HepG2 (cell line): Measurements from ENCODE around the gene GSK3A. TPM values are rescaled to one million over a fixed set of nuclear protein-coding genes. Genes with fewer than 3 reads are reported as not detected.

Experiments used
- ATAC-seq: fragments of 200-7000 bp; cut with Tn5 transposase; 3 replicates; pipeline ENCODE4 v1.9.1; 2020; ENCODE audit warnings: mild to moderate bottlenecking, moderate library complexity
- BruUV-seq: library from RNA; stranded (reverse); fragments of 400-500 nt; replicated peaks from 2 replicates; lab custom pipeline; 2021; lab: Mats Ljungman, UMichigan
- CTCF ChIA-PET: fragments of 300-600 bp; formaldehyde crosslinking; extraction: SDS; loops from one replicate; lab custom pipeline; 2021; ENCODE audit warnings: low total read pairs, inconsistent platforms, low intra/inter-chr PET ratio; lab: Yijun Ruan, JAX
- POLR2A ChIA-PET: fragments of 350-600 bp; sonication (Branson Sonifier 250); formaldehyde crosslinking; loops from one replicate; lab custom pipeline; 2020; ENCODE audit warnings: antibody characterized with exemption, inconsistent platforms; lab: Yijun Ruan, JAX
- DNase-seq: peaks from one replicate; pipeline ENCODE4 v3.0.0-alpha.2; 2015; ENCODE audit warnings: low spot score
- FAIRE-seq: peaks from 3 replicates; lab custom pipeline; 2011; peaks lifted over from hg19 to GRCh38; lab: Jason Lieb, UNC
- H2AFZ ChIP-seq: one replicate; pipeline ENCODE4 v1.6.1; 2011; ENCODE audit warnings: low read length, inconsistent platforms
- H3K27ac ChIP-seq: fragments of 300-600 bp; 3 replicates; pipeline ENCODE4 v1.8.0; 2011; ENCODE audit warnings: mixed run types, mild to moderate bottlenecking, mixed read lengths, low read length, inconsistent platforms; ENCODE audit not compliant: insufficient read depth; ENCODE audit errors: extremely low read length
- H3K27me3 ChIP-seq, 2 experiments: fragments of 200-600 bp in 1 of 2; 2 replicates in 1 of 2; 3 replicates in 1 of 2; pipeline versions ENCODE4 v1.6.0 to v1.8.0; 2011; ENCODE audit warnings: low read length in 2 of 2, mild to moderate bottlenecking in 2 of 2, moderate library complexity in 2 of 2, inconsistent platforms in 1 of 2; ENCODE audit not compliant: insufficient read depth in 2 of 2, control insufficient read depth in 1 of 2
- H3K36me3 ChIP-seq, 2 experiments: fragments of 200-600 bp in 1 of 2; replicated peaks in 1 of 2; 2 replicates in 1 of 2; 3 replicates in 1 of 2; pipeline versions ENCODE4 v1.5.1 to v1.8.0; 2011; ENCODE audit warnings: low read length in 2 of 2, inconsistent platforms in 1 of 2; ENCODE audit not compliant: insufficient read depth in 2 of 2, control insufficient read depth in 1 of 2
- H3K4me1 ChIP-seq: 2 replicates; pipeline ENCODE4 v1.5.1; 2012; ENCODE audit warnings: low read length, inconsistent platforms; ENCODE audit not compliant: insufficient read depth
- H3K4me2 ChIP-seq: 2 replicates; pipeline ENCODE4 v1.6.0; 2011; ENCODE audit warnings: low read depth, low read length, inconsistent platforms
- H3K4me3 ChIP-seq, 3 experiments: fragments of 200-600 bp in 1 of 3; sonication (generic), shearing (Covaris generic) in 1 of 3; replicated peaks in 1 of 3; 2 replicates each; pipeline ENCODE4 v1.5.1; 2011 to 2016; ENCODE audit warnings: low read length in 3 of 3, inconsistent platforms in 2 of 3, low read depth in 2 of 3, mild to moderate bottlenecking in 2 of 3, control low read depth in 1 of 3, mixed read lengths in 1 of 3; ENCODE audit not compliant: insufficient read depth in 1 of 3
- H3K79me2 ChIP-seq: one replicate; pipeline ENCODE4 v1.6.1; 2011; ENCODE audit warnings: low read length, inconsistent platforms; ENCODE audit not compliant: insufficient read depth
- H3K9ac ChIP-seq: 2 replicates; pipeline ENCODE4 v1.6.0; 2011; ENCODE audit warnings: mild to moderate bottlenecking, low read depth, low read length, inconsistent platforms; ENCODE audit not compliant: insufficient read depth
- H3K9me3 ChIP-seq: 2 replicates; pipeline ENCODE4 v1.5.1; 2012; ENCODE audit warnings: mild to moderate bottlenecking, low read length
- H4K20me1 ChIP-seq: 2 replicates; pipeline ENCODE4 v1.6.0; 2011; ENCODE audit warnings: inconsistent platforms, mild to moderate bottlenecking, low read length, moderate library complexity; ENCODE audit not compliant: insufficient read depth
- CBX2 ChIP-seq, 2 experiments: fragments of 200-600 bp in 1 of 2; sonication (generic); formaldehyde crosslinking in 1 of 2; IDR thresholded peaks; 2 replicates each; pipeline versions ENCODE4 v1.7.0 to v1.8.1; 2018 to 2022; ENCODE audit warnings: low read depth in 2 of 2, low read length in 1 of 2, mild to moderate bottlenecking in 1 of 2, missing genetic modification reagents in 1 of 2
- KDM5B ChIP-seq: sonication (generic); formaldehyde crosslinking; IDR thresholded peaks from 2 replicates; pipeline ENCODE4 v1.4.0; 2020; ENCODE audit warnings: missing genetic modification reagents, mild to moderate bottlenecking, borderline replicate concordance
- RBFOX2 ChIP-seq: fragments of 200-400 bp; formaldehyde crosslinking; IDR thresholded peaks from 2 replicates; pipeline ENCODE4 v1.6.1; 2017; ENCODE audit warnings: low read depth, mild to moderate bottlenecking, low read length
- ZNF431 ChIP-seq: sonication (generic); formaldehyde crosslinking; IDR thresholded peaks from 2 replicates; pipeline ENCODE4 v1.9.0; 2022; ENCODE audit warnings: missing genetic modification reagents, low read depth, mild to moderate bottlenecking, borderline replicate concordance
- ZNF501 ChIP-seq: sonication (generic); formaldehyde crosslinking; IDR thresholded peaks from 2 replicates; pipeline ENCODE4 v1.5.1; 2020; ENCODE audit warnings: mild to moderate bottlenecking, moderate library complexity, missing genetic modification reagents
- WGBS: methylation state at CpG from one replicate; pipeline ENCODE4 v1.1.6; 2017; ENCODE audit warnings: low lambda C conversion rate; 5-methylcytosine and 5-hydroxymethylcytosine counted together
- in situ Hi-C: cut with HindIII; loops from 2 replicates; pipeline ENCODE4 v1.10.0; 2017; ENCODE audit warnings: low pct_unique_long_range_greater_than_20kb; ENCODE audit not compliant: extremely low pct_ligation_motif_present
- intact Hi-C: fragments of 100-400 bp; cut with micrococcal nuclease; formaldehyde crosslinking; loops from one replicate; pipeline ENCODE4 v1.10.0; 2022; ENCODE audit not compliant: unreplicated experiment
- polyA plus RNA-seq, 8 experiments: library from polyadenylated mRNA; depleted of rRNA in 3 of 8; stranded (reverse) in 7 of 8; unstranded in 1 of 8; fragments of >200 nt; fragmentation: Illumina TruSeq in 4 of 8; extraction: Trizol in 4 of 8; gene quantifications; 2 replicates each; pipeline versions ENCODE4 v1.2.1 to v1.2.3, GENCODE V29; 2011 to 2016; ENCODE audit warnings: low read depth in 4 of 8, missing spikeins in 1 of 8, mixed read lengths in 1 of 8; ENCODE audit not compliant: insufficient read depth in 1 of 8
- total RNA-seq, 5 experiments: library from RNA; depleted of rRNA; stranded (reverse); fragments of >200 nt; fragmentation: Illumina TruSeq; extraction: Trizol; gene quantifications; 2 replicates each; pipeline ENCODE4 v1.2.3, GENCODE V29; 2016; ENCODE audit warnings: low read depth in 1 of 5
- TF ChIP-seq, protein P1 (sequence below): sonication (generic); formaldehyde crosslinking; IDR thresholded peaks from 2 replicates; pipeline ENCODE4 v1.5.1; 2020; ENCODE audit warnings: mild to moderate bottlenecking, missing genetic modification reagents, moderate library complexity
- TF ChIP-seq, protein P2 (sequence below): fragments of 450-650 bp; IDR thresholded peaks from 2 replicates; pipeline ENCODE4 v1.6.1; 2016

GSK3A gene
- total and polyA plus RNA-seq, 2 of the 13 experiments (the other 11 are each of a cell fraction or from before 2014, with no cell fraction given): 16.9 to 52.5 TPM

DNA sequence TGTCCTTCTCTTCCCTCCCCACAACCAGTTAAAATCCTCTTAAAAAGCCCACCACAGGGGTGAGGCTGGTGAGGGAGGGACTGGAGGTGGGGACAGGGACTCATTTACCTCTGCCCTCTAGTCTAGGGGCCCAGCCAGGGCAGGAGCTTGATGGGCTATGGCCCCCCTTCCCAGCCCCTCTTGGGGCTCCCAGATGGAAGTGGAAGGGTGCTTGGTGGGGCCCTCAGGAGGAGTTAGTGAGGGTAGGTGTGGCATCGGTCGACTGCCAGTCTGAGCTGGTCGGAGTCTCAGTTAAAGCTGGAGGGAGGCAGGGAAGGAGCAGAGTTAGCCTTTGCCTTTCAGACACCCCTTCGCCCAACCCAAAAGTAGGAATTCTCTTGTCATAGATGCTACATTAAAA lies 11.8 kb downstream of the GSK3A start:
- no peak overlapping the region for H3K4me2 ChIP-seq
- H3K79me2 ChIP-seq: peaks cover 3% of the 10 kb centered on the region
- intact Hi-C loops (no loop called here), in situ Hi-C loops (no loop called here)
- POLR2A ChIA-PET: interaction anchor here (0.6 to 3.0 kb wide), 2 partner anchors 12 to 67 kb away, joined by 4 to 13 read pairs; partner anchors contain the start of gene GSK3A
- H2AFZ ChIP-seq: no peak overlapping the region
- no peak overlapping the region for H3K4me3 ChIP-seq
- H3K4me1 ChIP-seq: peaks cover 41% of the 10 kb centered on the region
- TF ChIP-seq CBX2 (IDR thresholded peaks at IDR 0.05; ENCODE audit: low read depth, low read length) (no peak), CBX2 (CRISPR knock-in tag; IDR thresholded peaks at IDR 0.05; ENCODE audit: low read depth) (no peak), KDM5B (CRISPR knock-in tag) (no peak), ZNF431 (CRISPR knock-in tag) (no peak), RBFOX2 (peak; percentile 3; the same call in 1 of the 2 replicates), ZNF501 (no peak)
- TF ChIP-seq, protein P1, sequence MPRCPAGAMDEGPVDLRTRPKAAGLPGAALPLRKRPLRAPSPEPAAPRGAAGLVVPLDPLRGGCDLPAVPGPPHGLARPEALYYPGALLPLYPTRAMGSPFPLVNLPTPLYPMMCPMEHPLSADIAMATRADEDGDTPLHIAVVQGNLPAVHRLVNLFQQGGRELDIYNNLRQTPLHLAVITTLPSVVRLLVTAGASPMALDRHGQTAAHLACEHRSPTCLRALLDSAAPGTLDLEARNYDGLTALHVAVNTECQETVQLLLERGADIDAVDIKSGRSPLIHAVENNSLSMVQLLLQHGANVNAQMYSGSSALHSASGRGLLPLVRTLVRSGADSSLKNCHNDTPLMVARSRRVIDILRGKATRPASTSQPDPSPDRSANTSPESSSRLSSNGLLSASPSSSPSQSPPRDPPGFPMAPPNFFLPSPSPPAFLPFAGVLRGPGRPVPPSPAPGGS (CRISPR knock-in tag): no peak
- TF ChIP-seq, protein P2, sequence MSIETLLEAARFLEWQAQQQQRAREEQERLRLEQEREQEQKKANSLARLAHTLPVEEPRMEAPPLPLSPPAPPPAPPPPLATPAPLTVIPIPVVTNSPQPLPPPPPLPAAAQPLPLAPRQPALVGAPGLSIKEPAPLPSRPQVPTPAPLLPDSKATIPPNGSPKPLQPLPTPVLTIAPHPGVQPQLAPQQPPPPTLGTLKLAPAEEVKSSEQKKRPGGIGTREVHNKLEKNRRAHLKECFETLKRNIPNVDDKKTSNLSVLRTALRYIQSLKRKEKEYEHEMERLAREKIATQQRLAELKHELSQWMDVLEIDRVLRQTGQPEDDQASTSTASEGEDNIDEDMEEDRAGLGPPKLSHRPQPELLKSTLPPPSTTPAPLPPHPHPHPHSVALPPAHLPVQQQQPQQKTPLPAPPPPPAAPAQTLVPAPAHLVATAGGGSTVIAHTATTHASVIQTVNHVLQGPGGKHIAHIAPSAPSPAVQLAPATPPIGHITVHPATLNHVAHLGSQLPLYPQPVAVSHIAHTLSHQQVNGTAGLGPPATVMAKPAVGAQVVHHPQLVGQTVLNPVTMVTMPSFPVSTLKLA: no peak
- TF ChIP-seq, all 625 proteins: peak for 1
- H4K20me1 ChIP-seq: peaks cover 6% of the 10 kb centered on the region; the same call in 1 of the 2 replicates
- ATAC-seq: no peak
- H3K27ac ChIP-seq: no peak overlapping the region
- no peak overlapping the region for H3K9ac ChIP-seq
- H3K36me3 ChIP-seq: peaks cover 31 to 68% of the 10 kb centered on the region in 2 experiments
- CTCF ChIA-PET: no interaction called here
- no TSS peak for BruUV-seq
- no peak for DNase-seq
- FAIRE-seq: no peak
- no peaks in the 10 kb centered on the region for H3K9me3 ChIP-seq
- 98% methylated on average over 4 of the region's 4 CpGs for WGBS
- no peaks in the 10 kb centered on the region for H3K27me3 ChIP-seq
